C1 segment of cervical spinal cord (tissue), 14 donors: ENCODE measurements around the gene NEK9.
"Not testable (repeated sequence)": the region's sequence is repeated elsewhere in the genome, so short reads cannot be mapped to it uniquely, and the experiment has no call there.

Experiments
- DNase-seq, 14 donors: peaks; one replicate each; lab custom pipeline; 2025; lab: John Stamatoyannopoulos, UW

Gene NEK9

GRCh38 chr14:75107186-75107585 is 19.7 kb downstream of the NEK9 start:
- DNase-seq, result no peak

- DNase-seq, result no peak
Observed at GRCh38 chr14:75101491-75101890, 25.4 kb downstream of the NEK9 start.

- no peak for DNase-seq
Observed at GRCh38 chr14:75098682-75099081, 28.2 kb downstream of the NEK9 start.

GRCh38 chr14:75098212-75098611 is 28.6 kb downstream of the NEK9 start:
- no peak for DNase-seq

- DNase-seq, result no peak
Observed at GRCh38 chr14:75096959-75097358, 29.9 kb downstream of the NEK9 start.

GRCh38 chr14:75095690-75096089 is 31.2 kb downstream of the NEK9 start:
- no peak for DNase-seq

- DNase-seq, result no peak
Observed at GRCh38 chr14:75094896-75095295, 32.0 kb downstream of the NEK9 start.

- no peak for DNase-seq
Observed at GRCh38 chr14:75092698-75093097, 34.1 kb downstream of the NEK9 start.

GRCh38 chr14:75091251-75091650 is 35.6 kb downstream of the NEK9 start:
- DNase-seq, result no peak

GRCh38 chr14:75090353-75090752 is 36.5 kb downstream of the NEK9 start:
- DNase-seq, result no peak

GRCh38 chr14:75088566-75089373 is 38.1 kb downstream of the NEK9 start:
- DNase-seq, result peak in 3 of 14 donors; percentile 10 to 26 (median 10)

GRCh38 chr14:75088153-75088552 is 38.7 kb downstream of the NEK9 start:
- DNase-seq, result no peak

- DNase-seq, result no peak
Observed at GRCh38 chr14:75084513-75084912, 42.3 kb downstream of the NEK9 start.

- no peak for DNase-seq
Observed at GRCh38 chr14:75083271-75083670, 43.6 kb downstream of the NEK9 start.

GRCh38 chr14:75081660-75082229 is 45.1 kb downstream of the NEK9 start:
- DNase-seq, result no peak

GRCh38 chr14:75079521-75079920 is 47.3 kb downstream of the NEK9 start:
- DNase-seq, result no peak

- DNase-seq, result no peak
Observed at GRCh38 chr14:75077794-75078193, 49.1 kb downstream of the NEK9 start.

GRCh38 chr14:75070383-75070782 is 56.5 kb downstream of the NEK9 start:
- DNase-seq, result no peak

GRCh38 chr14:75069811-75070145 is 57.1 kb downstream of the NEK9 start:
- no peak for DNase-seq

GRCh38 chr14:75069121-75069810 is 57.6 kb downstream of the NEK9 start, which contains the start of gene ZC2HC1C:
Gene ZC2HC1C, plus strand, starts transcription at chr14:75069641. Its CDS starts 933 bp downstream, at chr14:75070574.
- DNase-seq, result peak; percentile 46 to 98 (median 93)

- peak in 1 of 14 donors; percentile 39 for DNase-seq
Observed at GRCh38 chr14:75068294-75069120, 58.3 kb downstream of the NEK9 start.

GRCh38 chr14:75067765-75068164 is 59.1 kb downstream of the NEK9 start:
- not testable (repeated sequence) for DNase-seq
